RWPE1 (cell line): ENCODE data around the gene CRYL1.

ENCODE experiments used
- CTCF ChIA-PET: fragments of 350-600 bp; sonication (Branson Sonifier 250); formaldehyde crosslinking; extraction: SDS; loops from one replicate; lab custom pipeline; 2021; lab: Yijun Ruan, JAX
- POLR2A ChIA-PET: fragments of 400-600 bp; formaldehyde crosslinking; extraction: SDS; loops from one replicate; lab custom pipeline; 2020; ENCODE audit warnings: antibody characterized with exemption; ENCODE audit not compliant: low non-redundant PET; lab: Yijun Ruan, JAX
- DNase-seq: peaks from one replicate; pipeline ENCODE4 v3.0.0; 2012; ENCODE audit warnings: low spot score
- H3K27ac ChIP-seq: fragments of 450-650 bp; 2 replicates; pipeline ENCODE4 v1.5.1; 2017
- TF ChIP-seq, protein P1 (sequence below): fragments of 450-650 bp; conservative IDR thresholded peaks from 2 replicates; pipeline ENCODE4 v1.5.1; 2017; ENCODE audit warnings: low read depth, mild to moderate bottlenecking

CRYL1 gene

DNA sequence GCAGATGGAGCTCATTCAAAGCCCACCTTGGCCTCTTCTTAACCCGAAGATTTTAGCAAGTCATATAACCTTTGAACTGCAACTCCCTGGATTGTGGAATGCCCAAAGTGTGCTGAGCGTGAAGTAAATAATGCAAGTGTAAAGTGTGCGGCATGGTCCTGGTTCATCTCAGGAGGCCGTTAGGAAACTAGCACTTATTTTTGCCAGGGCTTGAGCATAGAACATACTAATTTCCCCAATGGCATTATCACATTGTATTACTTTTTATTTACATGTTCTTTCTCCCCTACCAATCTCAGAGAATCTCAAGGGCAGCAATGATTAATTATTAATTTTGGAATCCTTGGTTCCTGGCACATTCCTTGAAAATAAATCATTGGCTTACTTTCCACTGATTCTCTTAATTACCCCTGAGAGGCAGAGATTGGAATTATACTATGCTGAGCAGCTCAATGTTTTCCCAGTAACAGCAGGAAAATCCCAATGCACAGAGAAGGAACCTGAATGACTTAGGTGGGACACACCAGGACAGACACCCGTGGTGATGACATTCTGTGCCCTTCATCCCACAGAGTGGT lies 164.7 kb downstream of the CRYL1 start:
- DNase-seq: no peak
- ChIA-PET POLR2A (no interaction called here), CTCF (no interaction called here)
- peak overlapping the region; percentile 92 for H3K27ac ChIP-seq
- TF ChIP-seq, protein P1, sequence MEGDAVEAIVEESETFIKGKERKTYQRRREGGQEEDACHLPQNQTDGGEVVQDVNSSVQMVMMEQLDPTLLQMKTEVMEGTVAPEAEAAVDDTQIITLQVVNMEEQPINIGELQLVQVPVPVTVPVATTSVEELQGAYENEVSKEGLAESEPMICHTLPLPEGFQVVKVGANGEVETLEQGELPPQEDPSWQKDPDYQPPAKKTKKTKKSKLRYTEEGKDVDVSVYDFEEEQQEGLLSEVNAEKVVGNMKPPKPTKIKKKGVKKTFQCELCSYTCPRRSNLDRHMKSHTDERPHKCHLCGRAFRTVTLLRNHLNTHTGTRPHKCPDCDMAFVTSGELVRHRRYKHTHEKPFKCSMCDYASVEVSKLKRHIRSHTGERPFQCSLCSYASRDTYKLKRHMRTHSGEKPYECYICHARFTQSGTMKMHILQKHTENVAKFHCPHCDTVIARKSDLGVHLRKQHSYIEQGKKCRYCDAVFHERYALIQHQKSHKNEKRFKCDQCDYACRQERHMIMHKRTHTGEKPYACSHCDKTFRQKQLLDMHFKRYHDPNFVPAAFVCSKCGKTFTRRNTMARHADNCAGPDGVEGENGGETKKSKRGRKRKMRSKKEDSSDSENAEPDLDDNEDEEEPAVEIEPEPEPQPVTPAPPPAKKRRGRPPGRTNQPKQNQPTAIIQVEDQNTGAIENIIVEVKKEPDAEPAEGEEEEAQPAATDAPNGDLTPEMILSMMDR: no peak

DNA sequence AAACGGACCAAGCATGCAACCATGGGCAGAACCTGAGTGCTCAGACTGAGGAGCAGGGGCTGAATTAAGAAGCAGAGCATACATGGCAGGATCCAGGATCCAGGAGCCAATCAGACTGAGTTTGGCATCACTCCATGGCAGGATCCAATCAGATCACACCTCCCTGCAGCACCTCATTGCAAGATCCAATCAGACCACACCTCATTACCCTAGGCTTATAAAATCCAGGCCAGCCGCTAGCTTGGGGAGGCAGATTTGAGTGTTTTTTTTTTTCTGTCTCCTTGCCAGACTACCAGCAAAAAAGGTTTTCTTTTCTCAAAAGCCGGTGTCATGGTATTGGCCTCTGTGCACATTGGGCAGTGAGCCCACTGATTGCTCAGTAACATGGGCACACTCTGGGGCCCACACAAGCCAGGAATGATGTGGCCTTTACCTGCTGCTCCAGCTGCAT lies 165.6 kb downstream of the CRYL1 start:
- peak overlapping the region; percentile 92 for H3K27ac ChIP-seq
- CTCF ChIA-PET: interaction anchor here (0.6 to 0.9 kb wide), 2 partner anchors 132 to 162 kb away, joined by 3 to 5 read pairs; no protein-coding TSS in a partner anchor
- POLR2A ChIA-PET: no interaction called here
- no peak for DNase-seq
- TF ChIP-seq, protein P1: no peak

DNA sequence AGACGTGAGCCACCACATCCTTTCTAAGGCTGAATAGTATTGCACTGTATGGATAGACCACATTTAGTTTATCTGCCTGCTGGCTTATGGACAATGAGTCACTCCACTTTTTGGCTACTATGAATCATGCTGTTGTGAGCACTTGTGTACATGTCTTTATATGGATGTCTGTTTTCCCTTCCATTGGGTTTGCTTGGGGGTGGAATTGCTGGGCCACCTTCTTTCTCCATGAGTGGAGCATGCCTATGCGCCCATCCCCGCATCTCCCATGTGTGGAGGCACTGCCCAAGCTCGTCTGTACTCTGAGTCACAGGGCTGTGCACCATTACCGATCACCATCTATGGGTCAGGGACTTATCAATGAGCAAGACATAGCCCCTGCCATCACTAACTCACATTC lies 166.3 kb downstream of the CRYL1 start:
- POLR2A ChIA-PET: no interaction called here
- peak overlapping the region; percentile 92 for H3K27ac ChIP-seq
- peak; percentile 95 for DNase-seq
- CTCF ChIA-PET: interaction anchor here (0.9 kb wide), 1 partner anchor 162 kb away, joined by 3 read pairs; no protein-coding TSS in a partner anchor
- TF ChIP-seq, protein P1: no peak

DNA sequence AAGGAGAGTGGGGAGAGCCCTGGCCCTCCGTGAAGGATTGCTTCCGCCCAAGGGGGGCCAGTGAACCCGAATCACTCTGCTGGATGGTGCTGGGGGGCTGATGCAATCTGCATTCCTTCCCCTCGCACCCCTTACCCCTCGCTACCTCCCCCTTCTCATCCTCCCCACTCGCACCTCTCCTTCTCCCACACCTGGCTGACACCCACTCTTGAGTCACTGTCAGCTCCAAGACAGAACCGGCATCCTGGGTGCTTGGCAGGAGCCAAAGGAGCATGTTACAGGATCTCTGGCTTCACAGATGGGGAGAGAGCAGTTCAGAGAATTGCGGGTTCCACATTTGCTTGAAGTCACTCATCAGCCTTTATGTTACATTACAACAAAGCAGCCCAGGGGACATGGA lies 167.6 kb downstream of the CRYL1 start:
- ChIA-PET POLR2A (no interaction called here), CTCF (interaction anchor here (0.6 kb wide), 1 partner anchor 169 kb away, joined by 3 read pairs; no protein-coding TSS in a partner anchor)
- TF ChIP-seq, protein P1: no peak
- DNase-seq: no peak
- H3K27ac ChIP-seq: peak overlapping the region; percentile 92

DNA sequence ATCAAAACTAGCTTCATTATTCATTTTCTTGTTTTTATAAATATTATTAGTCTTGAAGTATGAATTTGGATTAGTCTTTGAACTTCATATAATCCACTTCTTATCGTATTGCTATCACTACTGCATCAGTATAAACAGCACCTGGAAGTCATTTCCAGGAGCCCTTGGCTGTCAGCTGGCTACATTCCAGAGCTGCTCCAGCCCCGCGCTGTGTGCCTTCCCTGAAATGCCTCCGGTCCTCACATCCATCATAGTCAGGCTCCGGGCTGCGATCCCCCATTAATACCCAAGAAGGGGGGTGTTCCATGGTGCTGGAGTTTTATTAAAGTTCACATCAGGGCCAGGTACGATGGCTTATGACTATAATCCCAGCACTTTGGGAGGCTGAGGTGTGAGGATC lies 169.2 kb downstream of the CRYL1 start:
- H3K27ac ChIP-seq: peak overlapping the region; percentile 4; the same call in 1 of the 2 replicates
- ChIA-PET POLR2A (no interaction called here), CTCF (interaction anchor here (0.5 to 1.0 kb wide), 2 partner anchors 16 to 31 kb away, joined by 3 read pairs; no protein-coding TSS in a partner anchor)
- TF ChIP-seq, protein P1: no peak
- DNase-seq: no peak

DNA sequence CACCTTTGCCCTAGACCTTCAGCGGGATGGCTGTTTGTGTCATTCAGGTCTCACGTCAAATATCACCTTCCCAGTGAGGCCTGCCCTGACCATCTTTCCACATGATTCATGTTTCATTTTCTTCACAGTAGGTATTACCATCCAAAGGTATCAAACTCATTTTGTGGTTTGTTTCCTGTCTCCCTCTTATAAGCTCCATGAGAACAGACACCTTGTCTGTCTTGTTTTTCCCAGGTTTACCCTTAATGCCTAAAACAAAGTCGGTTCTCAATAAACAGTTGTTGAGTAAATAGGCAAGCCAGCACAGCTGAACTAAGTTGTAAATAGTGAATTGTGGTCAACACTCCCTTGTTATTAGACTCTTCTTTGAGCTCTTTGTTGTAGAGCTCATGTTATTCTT lies 170.9 kb downstream of the CRYL1 start:
- no peak overlapping the region for H3K27ac ChIP-seq
- CTCF ChIA-PET: interaction anchor here (1.5 kb wide), 1 partner anchor 74 kb away, joined by 5 read pairs; no protein-coding TSS in a partner anchor
- POLR2A ChIA-PET: no interaction called here
- TF ChIP-seq, protein P1: no peak
- DNase-seq: no peak
